Measurements from ENCODE around the gene IGFBP2.

The IGFBP2 gene

GRCh38 chr2:216673021-216673420 is 39.8 kb downstream of the IGFBP2 start:
- Histone ChIP-seq H3K9me3 (ENCODE audit: control extremely low read depth in 1 of 5, control insufficient read depth in 4 of 5, insufficient read depth in 2 of 5, low read depth in 1 of 5, low read length in 4 of 5) (no peaks in the 10 kb centered on the region), H3K4me1 (ENCODE audit: control extremely low read depth in 1 of 4, control insufficient read depth in 4 of 4, insufficient read depth in 4 of 4, low read length in 3 of 4) (peaks cover 0 to 2% (median 0%) of the 10 kb centered on the region in 4 experiments), H3K36me3 (ENCODE audit: control insufficient read depth in 4 of 4, insufficient read depth in 4 of 4, low read length in 3 of 4) (no peaks in the 10 kb centered on the region), H3K4me3 (ENCODE audit: control insufficient read depth in 1 of 7, extremely low read depth in 1 of 7, insufficient read depth in 4 of 7, low read depth in 2 of 7, low read length in 6 of 7) (no peak overlapping the region), H3K27ac (ENCODE audit: insufficient read depth in 1 of 2, low read depth in 1 of 2, low read length in 2 of 2, poor library complexity in 1 of 2, severe bottlenecking in 2 of 2) (no peak overlapping the region), H3K27me3 (replicated peaks in 2 of 5; ENCODE audit: control insufficient read depth in 4 of 5, insufficient read depth in 5 of 5, low read length in 4 of 5) (peaks cover 0 to 13% (median 12%) of the 10 kb centered on the region in 5 experiments)
- POLR2A ChIA-PET, result no interaction called here
- no peak for DNase-seq
- 93% methylated on average over 8 of the region's 10 CpGs for WGBS (ENCODE audit: insufficient coverage)
- CTCF ChIA-PET, result interaction anchor here (15.7 kb wide), 1 partner anchor 151 kb away, joined by 433 read pairs; no protein-coding TSS in a partner anchor

GRCh38 chr2:216673609-216674008 is 40.4 kb downstream of the IGFBP2 start:
- Histone ChIP-seq H3K27ac (ENCODE audit: insufficient read depth in 1 of 2, low read depth in 1 of 2, low read length in 2 of 2, poor library complexity in 1 of 2, severe bottlenecking in 2 of 2) (no peak overlapping the region), H3K36me3 (ENCODE audit: control insufficient read depth in 4 of 4, insufficient read depth in 4 of 4, low read length in 3 of 4) (no peaks in the 10 kb centered on the region), H3K9me3 (ENCODE audit: control extremely low read depth in 1 of 5, control insufficient read depth in 4 of 5, insufficient read depth in 2 of 5, low read depth in 1 of 5, low read length in 4 of 5) (no peaks in the 10 kb centered on the region), H3K27me3 (replicated peaks in 2 of 5; ENCODE audit: control insufficient read depth in 4 of 5, insufficient read depth in 5 of 5, low read length in 4 of 5) (peaks cover 0 to 16% (median 13%) of the 10 kb centered on the region in 5 experiments), H3K4me1 (ENCODE audit: control extremely low read depth in 1 of 4, control insufficient read depth in 4 of 4, insufficient read depth in 4 of 4, low read length in 3 of 4) (peaks cover 0 to 2% (median 0%) of the 10 kb centered on the region in 4 experiments), H3K4me3 (ENCODE audit: control insufficient read depth in 1 of 7, extremely low read depth in 1 of 7, insufficient read depth in 4 of 7, low read depth in 2 of 7, low read length in 6 of 7) (no peak overlapping the region)
- DNase-seq, result no peak
- CTCF ChIA-PET, result interaction anchor here (1.2 kb wide), 1 partner anchor 22 kb away, joined by 3 read pairs; no protein-coding TSS in a partner anchor
- POLR2A ChIA-PET, result no interaction called here
- WGBS (ENCODE audit: insufficient coverage), result 98% methylated on average over 9 of the region's 9 CpGs

DNA sequence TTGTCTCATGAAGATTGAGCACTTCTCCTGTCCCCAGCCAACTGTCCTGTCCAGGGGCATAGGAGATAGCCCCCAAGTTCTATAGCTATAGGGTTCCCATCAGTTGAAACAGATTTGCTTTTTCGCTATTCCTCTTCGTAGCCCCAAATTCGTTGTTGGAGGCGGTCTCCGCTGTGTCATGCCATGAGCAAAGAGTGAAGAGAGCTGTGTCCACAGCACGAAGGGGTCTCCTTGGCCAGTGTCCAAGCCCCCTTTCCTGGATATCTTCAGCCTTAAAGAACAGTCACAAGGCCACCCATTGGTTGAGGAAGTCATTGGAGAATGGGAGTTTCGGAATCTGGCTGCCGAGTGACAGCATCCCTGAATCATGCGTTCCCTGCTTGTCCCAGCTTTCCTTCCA is 41.2 kb downstream of the IGFBP2 start:
- Histone ChIP-seq H3K4me1 (ENCODE audit: control extremely low read depth in 1 of 4, control insufficient read depth in 4 of 4, insufficient read depth in 4 of 4, low read length in 3 of 4) (peaks cover 0 to 2% (median 0%) of the 10 kb centered on the region in 4 experiments), H3K9me3 (ENCODE audit: control extremely low read depth in 1 of 5, control insufficient read depth in 4 of 5, insufficient read depth in 2 of 5, low read depth in 1 of 5, low read length in 4 of 5) (no peaks in the 10 kb centered on the region), H3K4me3 (ENCODE audit: control insufficient read depth in 1 of 7, extremely low read depth in 1 of 7, insufficient read depth in 4 of 7, low read depth in 2 of 7, low read length in 6 of 7) (no peak overlapping the region), H3K27ac (ENCODE audit: insufficient read depth in 1 of 2, low read depth in 1 of 2, low read length in 2 of 2, poor library complexity in 1 of 2, severe bottlenecking in 2 of 2) (no peak overlapping the region), H3K27me3 (replicated peaks in 2 of 5; ENCODE audit: control insufficient read depth in 4 of 5, insufficient read depth in 5 of 5, low read length in 4 of 5) (peaks cover 0 to 16% (median 13%) of the 10 kb centered on the region in 5 experiments), H3K36me3 (ENCODE audit: control insufficient read depth in 4 of 4, insufficient read depth in 4 of 4, low read length in 3 of 4) (no peaks in the 10 kb centered on the region)
- POLR2A ChIA-PET, result no interaction called here
- WGBS (ENCODE audit: insufficient coverage), result 84% methylated on average over 8 of the region's 9 CpGs
- CTCF ChIA-PET, result interaction anchor here (1.2 to 2.4 kb wide), 3 partner anchors 22 to 160 kb away, joined by 3 to 8 read pairs (median 4); no protein-coding TSS in a partner anchor
- DNase-seq, result no peak

DNA sequence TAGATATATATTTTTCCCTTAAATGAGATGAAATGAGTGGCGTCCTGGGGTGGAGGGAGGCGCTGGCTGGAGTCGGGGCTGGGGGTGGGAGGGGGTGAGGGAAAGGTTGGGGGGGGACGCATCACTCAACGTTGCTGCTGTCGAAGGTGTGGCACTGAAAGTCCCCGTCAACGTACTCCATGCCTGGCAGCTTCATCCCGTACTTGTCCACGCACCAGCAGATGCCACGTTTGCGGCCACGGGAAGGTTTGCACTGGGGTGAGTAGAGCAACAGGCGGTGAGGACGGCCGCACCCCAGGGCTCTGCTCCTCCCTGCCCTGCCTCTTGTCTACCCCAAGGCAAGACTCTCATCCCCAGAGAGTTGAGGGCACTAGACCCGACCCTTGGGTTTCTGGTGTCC is 43.4 kb downstream of the IGFBP2 start:
- no peak overlapping the region for H3K27ac ChIP-seq (ENCODE audit: insufficient read depth in 1 of 2, low read depth in 1 of 2, low read length in 2 of 2, poor library complexity in 1 of 2, severe bottlenecking in 2 of 2)
- CTCF ChIA-PET, result interaction anchor here (1.3 to 2.4 kb wide), 4 partner anchors 8 to 158 kb away, joined by 3 to 8 read pairs (median 6); no protein-coding TSS in a partner anchor
- DNase-seq, result no peak
- H3K9me3 ChIP-seq (ENCODE audit: control extremely low read depth in 1 of 5, control insufficient read depth in 4 of 5, insufficient read depth in 2 of 5, low read depth in 1 of 5, low read length in 4 of 5), result no peaks in the 10 kb centered on the region
- no peaks in the 10 kb centered on the region for H3K36me3 ChIP-seq (ENCODE audit: control insufficient read depth in 4 of 4, insufficient read depth in 4 of 4, low read length in 3 of 4)
- H3K4me3 ChIP-seq (ENCODE audit: control insufficient read depth in 1 of 7, extremely low read depth in 1 of 7, insufficient read depth in 4 of 7, low read depth in 2 of 7, low read length in 6 of 7), result no peak overlapping the region
- POLR2A ChIA-PET, result no interaction called here
- over 99% methylated on average over 12 of the region's 17 CpGs for WGBS (ENCODE audit: insufficient coverage)
- no peaks in the 10 kb centered on the region for H3K4me1 ChIP-seq (ENCODE audit: control extremely low read depth in 1 of 4, control insufficient read depth in 4 of 4, insufficient read depth in 4 of 4, low read length in 3 of 4)
- H3K27me3 ChIP-seq (replicated peaks in 2 of 5; ENCODE audit: control insufficient read depth in 4 of 5, insufficient read depth in 5 of 5, low read length in 4 of 5), result peaks cover 0 to 15% (median 10%) of the 10 kb centered on the region in 5 experiments

- H3K4me1 ChIP-seq (ENCODE audit: control extremely low read depth in 1 of 4, control insufficient read depth in 4 of 4, insufficient read depth in 4 of 4, low read length in 3 of 4), result no peaks in the 10 kb centered on the region
- H3K4me3 ChIP-seq (ENCODE audit: control insufficient read depth in 1 of 7, extremely low read depth in 1 of 7, insufficient read depth in 4 of 7, low read depth in 2 of 7, low read length in 6 of 7), result no peak overlapping the region
- H3K27ac ChIP-seq (ENCODE audit: insufficient read depth in 1 of 2, low read depth in 1 of 2, low read length in 2 of 2, poor library complexity in 1 of 2, severe bottlenecking in 2 of 2), result no peak overlapping the region
- ChIA-PET POLR2A (no interaction called here), CTCF (interaction anchor here (1.1 to 1.3 kb wide), 2 partner anchors 11 to 159 kb away, joined by 3 to 6 read pairs; no protein-coding TSS in a partner anchor)
- 89% methylated on average over 9 of the region's 9 CpGs for WGBS (ENCODE audit: insufficient coverage)
- peaks cover 0 to 15% (median 8%) of the 10 kb centered on the region in 5 experiments for H3K27me3 ChIP-seq (replicated peaks in 2 of 5; ENCODE audit: control insufficient read depth in 4 of 5, insufficient read depth in 5 of 5, low read length in 4 of 5)
- DNase-seq, result no peak
- no peaks in the 10 kb centered on the region for H3K36me3 ChIP-seq (ENCODE audit: control insufficient read depth in 4 of 4, insufficient read depth in 4 of 4, low read length in 3 of 4)
- H3K9me3 ChIP-seq (ENCODE audit: control extremely low read depth in 1 of 5, control insufficient read depth in 4 of 5, insufficient read depth in 2 of 5, low read depth in 1 of 5, low read length in 4 of 5), result no peaks in the 10 kb centered on the region
These were observed 44.3 kb downstream of the IGFBP2 start for GRCh38 chr2:216677439-216678097.

GRCh38 chr2:216678098-216678465 is 44.9 kb downstream of the IGFBP2 start:
- DNase-seq, result no peak
- no peaks in the 10 kb centered on the region for H3K9me3 ChIP-seq (ENCODE audit: control extremely low read depth in 1 of 5, control insufficient read depth in 4 of 5, insufficient read depth in 2 of 5, low read depth in 1 of 5, low read length in 4 of 5)
- ChIA-PET POLR2A (no interaction called here), CTCF (interaction anchor here (1.1 to 1.3 kb wide), 2 partner anchors 11 to 160 kb away, joined by 3 to 6 read pairs; no protein-coding TSS in a partner anchor)
- H3K36me3 ChIP-seq (ENCODE audit: control insufficient read depth in 4 of 4, insufficient read depth in 4 of 4, low read length in 3 of 4), result no peaks in the 10 kb centered on the region
- H3K4me1 ChIP-seq (ENCODE audit: control extremely low read depth in 1 of 4, control insufficient read depth in 4 of 4, insufficient read depth in 4 of 4, low read length in 3 of 4), result no peaks in the 10 kb centered on the region
- WGBS (ENCODE audit: insufficient coverage), result 93% methylated on average over 9 of the region's 12 CpGs
- H3K4me3 ChIP-seq (ENCODE audit: control insufficient read depth in 1 of 7, extremely low read depth in 1 of 7, insufficient read depth in 4 of 7, low read depth in 2 of 7, low read length in 6 of 7), result no peak overlapping the region
- H3K27ac ChIP-seq (ENCODE audit: insufficient read depth in 1 of 2, low read depth in 1 of 2, low read length in 2 of 2, poor library complexity in 1 of 2, severe bottlenecking in 2 of 2), result no peak overlapping the region
- peaks cover 0 to 16% (median 6%) of the 10 kb centered on the region in 5 experiments for H3K27me3 ChIP-seq (replicated peaks in 2 of 5; ENCODE audit: control insufficient read depth in 4 of 5, insufficient read depth in 5 of 5, low read length in 4 of 5)
